GM21576 (cell line): ENCODE results near the gene NR2F6.
A peak's percentile ranks its signal among the peaks of the same experiment; 100 is the strongest.
"Not testable (repeated sequence)": the region's sequence is repeated elsewhere in the genome, so short reads cannot be mapped to it uniquely, and the experiment has no call there.

ENCODE experiments used
- ATAC-seq: cut with Tn5 transposase; IDR thresholded peaks from one replicate; pipeline ENCODE4 v1.9.1; 2021; ENCODE audit warnings: mild to moderate bottlenecking, moderate library complexity; ENCODE audit not compliant: unreplicated experiment

Gene NR2F6

DNA sequence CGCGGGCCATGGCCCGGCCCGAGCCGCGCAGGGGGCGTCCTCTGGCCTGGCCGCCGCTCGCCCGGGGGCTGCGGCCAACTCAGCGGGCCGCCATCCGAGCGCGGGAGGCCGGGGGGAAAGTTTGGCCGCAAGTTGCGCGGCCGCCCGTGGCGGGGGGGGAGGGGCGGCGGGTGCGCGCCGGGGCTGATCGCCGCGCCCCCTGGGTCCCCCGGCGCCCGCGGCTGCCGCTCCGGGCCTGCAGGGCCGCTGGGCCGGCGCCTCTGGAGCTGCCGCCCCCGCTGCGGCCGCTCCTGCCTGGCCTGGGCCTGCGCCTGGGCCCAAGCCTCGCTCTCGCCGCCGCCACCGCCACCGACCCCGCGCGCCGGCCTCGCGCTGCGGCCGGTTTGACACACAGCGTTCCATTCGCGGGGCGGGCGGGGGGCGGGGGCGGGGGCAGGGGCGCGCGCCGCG lies at the start of gene NR2F6:
NR2F6 (minus strand) TSS at position 385 of the 450 bp plus-strand sequence. CDS start 699 bp downstream, outside the sequence.
- ATAC-seq: peak; percentile 5

GRCh38 chr19:17294051-17294891 lies 48.6 kb upstream of the NR2F6 start:
- ATAC-seq: no peak

GRCh38 chr19:17293605-17294004 lies 47.9 kb upstream of the NR2F6 start:
- ATAC-seq: no peak

- ATAC-seq: peak; percentile 66
These were observed 46.8 kb upstream of the NR2F6 start for GRCh38 chr19:17292301-17293074.

- ATAC-seq: no peak
These were observed 43.8 kb upstream of the NR2F6 start for GRCh38 chr19:17289489-17289888.

GRCh38 chr19:17286752-17287151 lies 41.0 kb upstream of the NR2F6 start:
- ATAC-seq: no peak

DNA sequence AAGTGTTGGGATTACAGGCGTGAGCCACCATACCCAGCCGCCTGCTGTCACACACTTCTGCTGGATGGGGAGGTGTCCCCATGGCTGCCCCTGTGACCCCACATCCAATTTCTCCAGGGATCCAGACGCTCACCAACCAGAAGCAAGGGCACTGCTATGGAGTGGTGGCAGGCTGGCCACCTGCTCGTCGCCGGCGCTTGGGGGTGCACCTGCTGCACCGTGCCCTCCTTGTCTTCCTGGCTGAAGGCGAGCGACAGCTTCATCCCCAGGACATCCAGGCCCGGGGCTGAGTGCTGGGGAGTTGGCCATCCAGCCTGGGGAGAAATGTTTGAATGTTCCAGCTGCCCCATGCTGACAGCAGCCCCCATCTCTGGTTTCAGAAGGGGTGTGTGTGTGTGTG lies 40.5 kb upstream of the NR2F6 start:
- no peak for ATAC-seq

DNA sequence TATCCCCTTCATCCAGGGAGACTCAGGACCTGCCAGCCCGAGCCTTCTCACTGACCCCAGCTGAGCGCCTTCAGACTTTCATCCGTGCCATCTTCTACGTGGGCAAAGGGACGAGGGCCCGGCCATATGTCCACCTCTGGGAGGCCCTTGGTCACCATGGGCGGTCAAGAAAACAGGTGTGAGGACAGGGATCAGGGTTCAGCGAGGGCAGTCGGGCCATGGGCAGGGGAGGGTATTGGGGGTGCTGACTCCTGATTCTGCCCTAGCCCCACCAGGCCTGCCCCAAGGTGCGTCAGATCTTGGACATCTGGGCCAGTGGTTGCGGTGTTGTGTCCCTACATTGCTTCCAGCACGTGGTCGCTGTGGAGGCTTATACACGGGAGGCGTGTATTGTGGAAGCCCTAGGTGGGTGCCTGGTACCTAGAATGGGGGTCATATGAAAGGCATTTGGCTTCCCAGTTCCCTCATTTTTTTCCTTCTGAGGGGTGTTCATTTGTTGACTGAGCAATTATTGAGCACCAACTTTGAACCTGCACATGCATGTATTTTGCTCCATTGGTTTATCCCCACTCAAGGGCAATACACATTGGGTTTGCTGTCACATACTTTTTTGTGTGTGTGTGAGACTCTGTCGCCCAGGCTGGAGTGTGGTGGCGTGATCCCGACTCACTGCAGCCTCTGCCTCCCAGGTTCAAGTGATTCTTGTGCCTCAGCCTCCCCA lies 39.9 kb upstream of the NR2F6 start:
- no peak for ATAC-seq

- no peak for ATAC-seq
These were observed 37.8 kb upstream of the NR2F6 start for GRCh38 chr19:17283504-17283996.

GRCh38 chr19:17282488-17283125 lies 36.9 kb upstream of the NR2F6 start:
- peak; percentile 67 for ATAC-seq

GRCh38 chr19:17281391-17282304 lies 35.9 kb upstream of the NR2F6 start, which contains the start of gene ANKLE1:
ANKLE1 (plus strand) TSS chr19:17281901; CDS start chr19:17281921, 20 bp downstream.
- no peak for ATAC-seq

GRCh38 chr19:17279436-17279835 lies 33.7 kb upstream of the NR2F6 start:
- ATAC-seq: no peak

GRCh38 chr19:17275441-17276175 lies 29.9 kb upstream of the NR2F6 start:
- no peak for ATAC-seq

DNA sequence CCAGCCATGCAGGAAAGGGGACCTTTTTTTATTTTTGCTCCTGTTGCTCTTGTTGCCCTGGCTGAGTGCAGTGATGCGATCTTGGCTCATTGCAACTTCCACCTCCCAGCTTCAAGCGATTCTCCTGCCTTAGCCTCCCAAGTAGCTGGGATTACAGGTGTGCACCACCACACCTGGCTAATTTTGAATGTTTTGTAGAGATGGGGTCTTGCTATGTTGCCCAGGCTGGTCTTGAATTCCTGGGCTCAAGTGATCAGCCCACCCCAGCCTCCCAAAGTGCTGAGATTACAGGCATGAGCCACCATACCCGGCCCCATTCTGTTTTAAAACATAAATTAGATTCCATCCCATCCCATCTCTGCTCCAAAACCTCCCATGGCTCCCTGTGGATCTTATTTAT lies 29.2 kb upstream of the NR2F6 start:
- not testable (repeated sequence) for ATAC-seq

- ATAC-seq: no peak
These were observed 23.0 kb upstream of the NR2F6 start for GRCh38 chr19:17268754-17269153.

- peak; percentile 92 for ATAC-seq
These were observed 21.5 kb upstream of the NR2F6 start, which contains the start of gene BABAM1 for GRCh38 chr19:17266975-17267788. BABAM1 (plus strand) TSS chr19:17267443; CDS start chr19:17268807, 1,364 bp downstream.

DNA sequence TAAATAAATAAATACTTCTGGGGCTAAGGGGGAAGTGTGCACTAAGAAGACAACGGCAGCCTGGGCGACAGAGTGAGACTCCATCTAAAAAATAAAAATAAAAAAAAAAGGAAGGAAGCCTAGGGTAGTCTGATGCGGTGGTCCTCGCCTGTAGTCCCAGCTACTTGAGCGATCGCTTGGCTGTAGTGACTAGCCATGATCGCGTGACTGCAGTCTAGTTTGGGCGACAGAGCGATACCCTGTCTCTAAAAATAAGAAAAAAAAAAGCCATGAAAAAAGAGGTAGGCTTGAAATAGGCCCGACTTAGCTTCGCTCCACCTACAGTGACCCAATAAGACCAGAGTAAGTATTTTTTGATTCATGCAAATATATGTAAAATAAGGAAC lies 20.9 kb upstream of the NR2F6 start:
- ATAC-seq: peak; percentile 17

- ATAC-seq: no peak
These were observed 20.3 kb upstream of the NR2F6 start for GRCh38 chr19:17266026-17266425.
